PC-9 (cell line): Measurements from ENCODE around the gene TP53I11.

ENCODE experiments used
- EZH2 ChIP-seq: fragments of 200-600 bp; sonication (generic); IDR thresholded peaks from 2 replicates; pipeline ENCODE4 v1.8.0; 2017; ENCODE audit warnings: antibody characterized with exemption, low read depth
- TF ChIP-seq, protein P1 (sequence below): fragments of 200-600 bp; sonication (generic); conservative IDR thresholded peaks from 2 replicates; pipeline ENCODE4 v1.6.1; 2017; ENCODE audit warnings: mixed run types, antibody characterized with exemption, mild to moderate bottlenecking, moderate library complexity

DNA sequence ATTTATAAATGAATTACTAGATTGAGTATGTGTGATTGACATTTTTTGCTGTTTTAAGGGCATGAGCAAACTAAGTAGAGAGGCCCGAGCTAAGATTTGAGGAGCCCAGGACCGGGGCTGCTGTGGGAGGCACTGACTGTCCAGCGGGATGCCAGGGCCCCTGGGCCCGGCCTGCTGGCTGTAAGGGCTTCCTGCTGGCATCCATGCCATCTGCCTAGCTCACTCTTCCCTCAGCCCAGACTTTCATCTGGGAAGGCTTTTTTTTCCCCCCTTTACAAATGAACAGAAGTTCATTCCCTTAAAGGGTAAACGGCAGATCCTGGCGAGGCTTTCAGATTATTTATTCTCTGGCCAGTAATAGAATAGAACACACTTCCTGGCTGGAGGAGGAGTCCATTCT is 16.0 kb upstream of the TP53I11 start:
- TF ChIP-seq, protein P1, sequence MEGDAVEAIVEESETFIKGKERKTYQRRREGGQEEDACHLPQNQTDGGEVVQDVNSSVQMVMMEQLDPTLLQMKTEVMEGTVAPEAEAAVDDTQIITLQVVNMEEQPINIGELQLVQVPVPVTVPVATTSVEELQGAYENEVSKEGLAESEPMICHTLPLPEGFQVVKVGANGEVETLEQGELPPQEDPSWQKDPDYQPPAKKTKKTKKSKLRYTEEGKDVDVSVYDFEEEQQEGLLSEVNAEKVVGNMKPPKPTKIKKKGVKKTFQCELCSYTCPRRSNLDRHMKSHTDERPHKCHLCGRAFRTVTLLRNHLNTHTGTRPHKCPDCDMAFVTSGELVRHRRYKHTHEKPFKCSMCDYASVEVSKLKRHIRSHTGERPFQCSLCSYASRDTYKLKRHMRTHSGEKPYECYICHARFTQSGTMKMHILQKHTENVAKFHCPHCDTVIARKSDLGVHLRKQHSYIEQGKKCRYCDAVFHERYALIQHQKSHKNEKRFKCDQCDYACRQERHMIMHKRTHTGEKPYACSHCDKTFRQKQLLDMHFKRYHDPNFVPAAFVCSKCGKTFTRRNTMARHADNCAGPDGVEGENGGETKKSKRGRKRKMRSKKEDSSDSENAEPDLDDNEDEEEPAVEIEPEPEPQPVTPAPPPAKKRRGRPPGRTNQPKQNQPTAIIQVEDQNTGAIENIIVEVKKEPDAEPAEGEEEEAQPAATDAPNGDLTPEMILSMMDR = no peak
- no peak for TF ChIP-seq EZH2
